Testis (tissue), 2 donors: Measurements from ENCODE around the gene HSD3B1.

Experiments used
- POLR2A ChIP-seq: fragments of 450-650 bp; IDR thresholded peaks from one replicate; pipeline ENCODE4 v1.6.1; 2017; ENCODE audit warnings: antibody characterized with exemption, mild to moderate bottlenecking, moderate library complexity
- TF ChIP-seq, protein P1 (sequence below), 3 experiments: fragments of 450-650 bp in 2 of 3; fragments of 200-600 bp in 1 of 3; sonication (generic) in 1 of 3; IDR thresholded peaks; one replicate each; pipeline ENCODE4 v1.5.1; 2016 to 2019; ENCODE audit warnings: antibody characterized with exemption in 3 of 3, mild to moderate bottlenecking in 2 of 3, moderate library complexity in 1 of 3

- TF ChIP-seq, protein P1, sequence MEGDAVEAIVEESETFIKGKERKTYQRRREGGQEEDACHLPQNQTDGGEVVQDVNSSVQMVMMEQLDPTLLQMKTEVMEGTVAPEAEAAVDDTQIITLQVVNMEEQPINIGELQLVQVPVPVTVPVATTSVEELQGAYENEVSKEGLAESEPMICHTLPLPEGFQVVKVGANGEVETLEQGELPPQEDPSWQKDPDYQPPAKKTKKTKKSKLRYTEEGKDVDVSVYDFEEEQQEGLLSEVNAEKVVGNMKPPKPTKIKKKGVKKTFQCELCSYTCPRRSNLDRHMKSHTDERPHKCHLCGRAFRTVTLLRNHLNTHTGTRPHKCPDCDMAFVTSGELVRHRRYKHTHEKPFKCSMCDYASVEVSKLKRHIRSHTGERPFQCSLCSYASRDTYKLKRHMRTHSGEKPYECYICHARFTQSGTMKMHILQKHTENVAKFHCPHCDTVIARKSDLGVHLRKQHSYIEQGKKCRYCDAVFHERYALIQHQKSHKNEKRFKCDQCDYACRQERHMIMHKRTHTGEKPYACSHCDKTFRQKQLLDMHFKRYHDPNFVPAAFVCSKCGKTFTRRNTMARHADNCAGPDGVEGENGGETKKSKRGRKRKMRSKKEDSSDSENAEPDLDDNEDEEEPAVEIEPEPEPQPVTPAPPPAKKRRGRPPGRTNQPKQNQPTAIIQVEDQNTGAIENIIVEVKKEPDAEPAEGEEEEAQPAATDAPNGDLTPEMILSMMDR (IDR thresholded peaks at IDR 0.05): no peak
- no peak for TF ChIP-seq POLR2A
Observed at GRCh38 chr1:119516680-119517079, 9.7 kb downstream of the HSD3B1 start.
